Measurements from ENCODE around the gene ACOT7. TPM values are rescaled to one million over a fixed set of nuclear protein-coding genes. Genes with fewer than 3 reads are reported as not detected.

Gene ACOT7
- total and polyA plus RNA-seq, 2 of the 13 experiments (the other 11 are each of a cell fraction or from before 2014, with no cell fraction given): 33.0 to 55.8 TPM

DNA sequence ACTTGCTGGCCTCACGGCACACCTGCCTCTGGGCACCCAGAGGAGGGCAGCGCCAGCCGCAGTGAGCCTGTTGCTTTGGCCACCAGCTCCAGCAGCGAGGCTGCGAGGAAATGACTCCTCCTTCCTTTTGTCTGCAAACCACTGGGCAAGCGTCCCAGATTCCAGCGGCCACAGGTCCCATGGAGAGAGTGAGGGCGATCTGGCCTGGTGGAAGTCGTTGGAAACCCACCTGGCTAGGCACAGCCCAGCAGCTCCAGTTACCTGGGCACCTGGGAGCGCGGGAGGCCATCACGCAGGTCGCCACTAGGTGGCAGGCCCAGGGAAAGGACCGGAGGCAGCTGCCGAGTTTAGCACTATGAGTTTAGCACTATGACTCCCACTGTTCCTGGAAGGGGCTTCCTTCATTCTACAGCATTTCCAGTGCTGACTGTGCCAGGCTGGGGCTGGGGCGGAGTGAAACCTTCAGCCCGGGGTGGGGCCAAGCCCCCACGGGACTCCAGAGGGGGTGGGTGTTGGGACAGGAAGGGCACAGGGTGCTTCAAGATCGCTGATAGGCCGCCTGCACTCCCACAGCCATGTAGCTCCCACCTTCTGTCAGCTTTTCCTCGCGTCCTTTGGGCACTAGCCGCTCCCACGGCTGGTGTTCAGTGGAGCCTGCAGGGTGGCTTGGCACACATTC is 29.9 kb upstream of the ACOT7 start (continued):
- TF ChIP-seq ETV5 (CRISPR knock-in tag; IDR thresholded peaks at IDR 0.05; ENCODE audit: borderline replicate concordance) (peak; percentile 28; the same call in 1 of the 2 replicates), BCL6 (CRISPR knock-in tag; IDR thresholded peaks at IDR 0.05) (peak; percentile 51; the same call in 1 of the 2 replicates)

DNA sequence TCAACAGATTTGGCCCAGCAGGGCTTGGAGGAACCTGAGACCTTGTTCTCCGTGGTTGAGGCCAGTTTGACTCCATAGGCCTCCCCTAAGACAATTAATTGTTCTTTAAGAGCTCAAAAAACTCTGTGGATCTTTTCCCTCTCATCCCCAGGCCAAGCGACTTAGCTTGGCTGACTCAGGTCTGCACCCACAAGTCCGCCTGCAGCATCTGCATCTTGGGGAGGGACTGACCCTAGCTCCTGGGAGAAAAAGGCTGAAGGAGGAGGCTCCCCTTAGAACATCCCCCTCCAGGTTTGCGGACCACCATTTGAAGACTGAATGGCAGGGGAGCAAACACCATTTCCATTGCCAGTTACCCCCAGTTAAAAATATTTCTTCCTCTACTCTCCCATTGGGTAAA is 27.7 kb upstream of the ACOT7 start:
- no peaks in the 10 kb centered on the region for H3K79me2 ChIP-seq (ENCODE audit: insufficient read depth, low read length)
- H4K20me1 ChIP-seq (ENCODE audit: insufficient read depth, low read length): no peaks in the 10 kb centered on the region; the same call in 1 of the 2 replicates
- ATAC-seq (no peak), FAIRE-seq (no peak), DNase-seq (ENCODE audit: low spot score) (no peak)
- no peak overlapping the region for H3K4me2 ChIP-seq (ENCODE audit: low read depth, low read length)
- no peak overlapping the region for H3K4me3 ChIP-seq (replicated peaks in 1 of 3; ENCODE audit: insufficient read depth in 1 of 3, low read depth in 2 of 3, low read length in 3 of 3)
- peaks cover 35 to 91% of the 10 kb centered on the region in 2 experiments for H3K27me3 ChIP-seq (ENCODE audit: control insufficient read depth in 1 of 2, insufficient read depth in 2 of 2, low read length in 2 of 2)
- H3K9me3 ChIP-seq (ENCODE audit: low read length): no peaks in the 10 kb centered on the region
- 19% methylated on average over 4 of the region's 4 CpGs for WGBS (ENCODE audit: low lambda C conversion rate)
- H3K36me3 ChIP-seq (replicated peaks in 1 of 2; ENCODE audit: control insufficient read depth in 1 of 2, insufficient read depth in 2 of 2, low read length in 2 of 2): no peaks in the 10 kb centered on the region
- H2AFZ ChIP-seq (ENCODE audit: low read length): no peak overlapping the region
- ChIA-PET POLR2A (no interaction called here), CTCF (ENCODE audit: low intra/inter-chr PET ratio, low total read pairs) (no interaction called here)
- no peak overlapping the region for H3K27ac ChIP-seq (ENCODE audit: extremely low read length, insufficient read depth, low read length)
- no peak overlapping the region for H3K9ac ChIP-seq (ENCODE audit: insufficient read depth, low read depth, low read length)
- in situ Hi-C loops (cut with HindIII; ENCODE audit: extremely low pct_ligation_motif_present, low pct_unique_long_range_greater_than_20kb) (no loop called here), intact Hi-C loops (cut with micrococcal nuclease; ENCODE audit: unreplicated experiment) (no loop called here)
- peaks cover 26% of the 10 kb centered on the region for H3K4me1 ChIP-seq (ENCODE audit: insufficient read depth, low read length)
- no TSS peak for BruUV-seq (replicated peaks)
- TF ChIP-seq ZFP1 (CRISPR knock-in tag; IDR thresholded peaks at IDR 0.05) (no peak), ZNF83 (CRISPR knock-in tag; IDR thresholded peaks at IDR 0.05; ENCODE audit: borderline replicate concordance) (no peak), ZNF256 (CRISPR knock-in tag; conservative IDR thresholded peaks at IDR 0.05) (no peak), ZFP36L2 (CRISPR knock-in tag; IDR thresholded peaks at IDR 0.05) (no peak), SUZ12 (IDR thresholded peaks at IDR 0.05; ENCODE audit: low read depth, low read length) (no peak), ZZZ3 (CRISPR knock-in tag; IDR thresholded peaks at IDR 0.05; ENCODE audit: borderline replicate concordance) (no peak)
- TF ChIP-seq, protein P1, sequence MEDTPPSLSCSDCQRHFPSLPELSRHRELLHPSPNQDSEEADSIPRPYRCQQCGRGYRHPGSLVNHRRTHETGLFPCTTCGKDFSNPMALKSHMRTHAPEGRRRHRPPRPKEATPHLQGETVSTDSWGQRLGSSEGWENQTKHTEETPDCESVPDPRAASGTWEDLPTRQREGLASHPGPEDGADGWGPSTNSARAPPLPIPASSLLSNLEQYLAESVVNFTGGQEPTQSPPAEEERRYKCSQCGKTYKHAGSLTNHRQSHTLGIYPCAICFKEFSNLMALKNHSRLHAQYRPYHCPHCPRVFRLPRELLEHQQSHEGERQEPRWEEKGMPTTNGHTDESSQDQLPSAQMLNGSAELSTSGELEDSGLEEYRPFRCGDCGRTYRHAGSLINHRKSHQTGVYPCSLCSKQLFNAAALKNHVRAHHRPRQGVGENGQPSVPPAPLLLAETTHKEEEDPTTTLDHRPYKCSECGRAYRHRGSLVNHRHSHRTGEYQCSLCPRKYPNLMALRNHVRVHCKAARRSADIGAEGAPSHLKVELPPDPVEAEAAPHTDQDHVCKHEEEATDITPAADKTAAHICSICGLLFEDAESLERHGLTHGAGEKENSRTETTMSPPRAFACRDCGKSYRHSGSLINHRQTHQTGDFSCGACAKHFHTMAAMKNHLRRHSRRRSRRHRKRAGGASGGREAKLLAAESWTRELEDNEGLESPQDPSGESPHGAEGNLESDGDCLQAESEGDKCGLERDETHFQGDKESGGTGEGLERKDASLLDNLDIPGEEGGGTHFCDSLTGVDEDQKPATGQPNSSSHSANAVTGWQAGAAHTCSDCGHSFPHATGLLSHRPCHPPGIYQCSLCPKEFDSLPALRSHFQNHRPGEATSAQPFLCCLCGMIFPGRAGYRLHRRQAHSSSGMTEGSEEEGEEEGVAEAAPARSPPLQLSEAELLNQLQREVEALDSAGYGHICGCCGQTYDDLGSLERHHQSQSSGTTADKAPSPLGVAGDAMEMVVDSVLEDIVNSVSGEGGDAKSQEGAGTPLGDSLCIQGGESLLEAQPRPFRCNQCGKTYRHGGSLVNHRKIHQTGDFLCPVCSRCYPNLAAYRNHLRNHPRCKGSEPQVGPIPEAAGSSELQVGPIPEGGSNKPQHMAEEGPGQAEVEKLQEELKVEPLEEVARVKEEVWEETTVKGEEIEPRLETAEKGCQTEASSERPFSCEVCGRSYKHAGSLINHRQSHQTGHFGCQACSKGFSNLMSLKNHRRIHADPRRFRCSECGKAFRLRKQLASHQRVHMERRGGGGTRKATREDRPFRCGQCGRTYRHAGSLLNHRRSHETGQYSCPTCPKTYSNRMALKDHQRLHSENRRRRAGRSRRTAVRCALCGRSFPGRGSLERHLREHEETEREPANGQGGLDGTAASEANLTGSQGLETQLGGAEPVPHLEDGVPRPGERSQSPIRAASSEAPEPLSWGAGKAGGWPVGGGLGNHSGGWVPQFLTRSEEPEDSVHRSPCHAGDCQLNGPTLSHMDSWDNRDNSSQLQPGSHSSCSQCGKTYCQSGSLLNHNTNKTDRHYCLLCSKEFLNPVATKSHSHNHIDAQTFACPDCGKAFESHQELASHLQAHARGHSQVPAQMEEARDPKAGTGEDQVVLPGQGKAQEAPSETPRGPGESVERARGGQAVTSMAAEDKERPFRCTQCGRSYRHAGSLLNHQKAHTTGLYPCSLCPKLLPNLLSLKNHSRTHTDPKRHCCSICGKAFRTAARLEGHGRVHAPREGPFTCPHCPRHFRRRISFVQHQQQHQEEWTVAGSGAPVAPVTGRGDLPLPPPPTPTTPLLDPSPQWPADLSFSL (CRISPR knock-in tag; IDR thresholded peaks at IDR 0.05): no peak
- TF ChIP-seq, protein P2, sequence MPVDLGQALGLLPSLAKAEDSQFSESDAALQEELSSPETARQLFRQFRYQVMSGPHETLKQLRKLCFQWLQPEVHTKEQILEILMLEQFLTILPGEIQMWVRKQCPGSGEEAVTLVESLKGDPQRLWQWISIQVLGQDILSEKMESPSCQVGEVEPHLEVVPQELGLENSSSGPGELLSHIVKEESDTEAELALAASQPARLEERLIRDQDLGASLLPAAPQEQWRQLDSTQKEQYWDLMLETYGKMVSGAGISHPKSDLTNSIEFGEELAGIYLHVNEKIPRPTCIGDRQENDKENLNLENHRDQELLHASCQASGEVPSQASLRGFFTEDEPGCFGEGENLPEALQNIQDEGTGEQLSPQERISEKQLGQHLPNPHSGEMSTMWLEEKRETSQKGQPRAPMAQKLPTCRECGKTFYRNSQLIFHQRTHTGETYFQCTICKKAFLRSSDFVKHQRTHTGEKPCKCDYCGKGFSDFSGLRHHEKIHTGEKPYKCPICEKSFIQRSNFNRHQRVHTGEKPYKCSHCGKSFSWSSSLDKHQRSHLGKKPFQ (CRISPR knock-in tag; IDR thresholded peaks at IDR 0.05; ENCODE audit: insufficient replicate concordance): no peak
- TF ChIP-seq, protein P3, sequence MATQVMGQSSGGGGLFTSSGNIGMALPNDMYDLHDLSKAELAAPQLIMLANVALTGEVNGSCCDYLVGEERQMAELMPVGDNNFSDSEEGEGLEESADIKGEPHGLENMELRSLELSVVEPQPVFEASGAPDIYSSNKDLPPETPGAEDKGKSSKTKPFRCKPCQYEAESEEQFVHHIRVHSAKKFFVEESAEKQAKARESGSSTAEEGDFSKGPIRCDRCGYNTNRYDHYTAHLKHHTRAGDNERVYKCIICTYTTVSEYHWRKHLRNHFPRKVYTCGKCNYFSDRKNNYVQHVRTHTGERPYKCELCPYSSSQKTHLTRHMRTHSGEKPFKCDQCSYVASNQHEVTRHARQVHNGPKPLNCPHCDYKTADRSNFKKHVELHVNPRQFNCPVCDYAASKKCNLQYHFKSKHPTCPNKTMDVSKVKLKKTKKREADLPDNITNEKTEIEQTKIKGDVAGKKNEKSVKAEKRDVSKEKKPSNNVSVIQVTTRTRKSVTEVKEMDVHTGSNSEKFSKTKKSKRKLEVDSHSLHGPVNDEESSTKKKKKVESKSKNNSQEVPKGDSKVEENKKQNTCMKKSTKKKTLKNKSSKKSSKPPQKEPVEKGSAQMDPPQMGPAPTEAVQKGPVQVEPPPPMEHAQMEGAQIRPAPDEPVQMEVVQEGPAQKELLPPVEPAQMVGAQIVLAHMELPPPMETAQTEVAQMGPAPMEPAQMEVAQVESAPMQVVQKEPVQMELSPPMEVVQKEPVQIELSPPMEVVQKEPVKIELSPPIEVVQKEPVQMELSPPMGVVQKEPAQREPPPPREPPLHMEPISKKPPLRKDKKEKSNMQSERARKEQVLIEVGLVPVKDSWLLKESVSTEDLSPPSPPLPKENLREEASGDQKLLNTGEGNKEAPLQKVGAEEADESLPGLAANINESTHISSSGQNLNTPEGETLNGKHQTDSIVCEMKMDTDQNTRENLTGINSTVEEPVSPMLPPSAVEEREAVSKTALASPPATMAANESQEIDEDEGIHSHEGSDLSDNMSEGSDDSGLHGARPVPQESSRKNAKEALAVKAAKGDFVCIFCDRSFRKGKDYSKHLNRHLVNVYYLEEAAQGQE (IDR thresholded peaks at IDR 0.05; ENCODE audit: borderline replicate concordance in 1 of 2, low read depth in 1 of 2, low read length in 2 of 2): no peak

Data from HepG2 (cell line).